ENCODE data around the gene ITIH1. TPM values are rescaled to one million over a fixed set of nuclear protein-coding genes. Genes with fewer than 3 reads are reported as not detected.

Gene ITIH1
- total and polyA plus RNA-seq, 11 donors = 0.04 to 0.23 (median 0.21) TPM; not detected in 8

DNA sequence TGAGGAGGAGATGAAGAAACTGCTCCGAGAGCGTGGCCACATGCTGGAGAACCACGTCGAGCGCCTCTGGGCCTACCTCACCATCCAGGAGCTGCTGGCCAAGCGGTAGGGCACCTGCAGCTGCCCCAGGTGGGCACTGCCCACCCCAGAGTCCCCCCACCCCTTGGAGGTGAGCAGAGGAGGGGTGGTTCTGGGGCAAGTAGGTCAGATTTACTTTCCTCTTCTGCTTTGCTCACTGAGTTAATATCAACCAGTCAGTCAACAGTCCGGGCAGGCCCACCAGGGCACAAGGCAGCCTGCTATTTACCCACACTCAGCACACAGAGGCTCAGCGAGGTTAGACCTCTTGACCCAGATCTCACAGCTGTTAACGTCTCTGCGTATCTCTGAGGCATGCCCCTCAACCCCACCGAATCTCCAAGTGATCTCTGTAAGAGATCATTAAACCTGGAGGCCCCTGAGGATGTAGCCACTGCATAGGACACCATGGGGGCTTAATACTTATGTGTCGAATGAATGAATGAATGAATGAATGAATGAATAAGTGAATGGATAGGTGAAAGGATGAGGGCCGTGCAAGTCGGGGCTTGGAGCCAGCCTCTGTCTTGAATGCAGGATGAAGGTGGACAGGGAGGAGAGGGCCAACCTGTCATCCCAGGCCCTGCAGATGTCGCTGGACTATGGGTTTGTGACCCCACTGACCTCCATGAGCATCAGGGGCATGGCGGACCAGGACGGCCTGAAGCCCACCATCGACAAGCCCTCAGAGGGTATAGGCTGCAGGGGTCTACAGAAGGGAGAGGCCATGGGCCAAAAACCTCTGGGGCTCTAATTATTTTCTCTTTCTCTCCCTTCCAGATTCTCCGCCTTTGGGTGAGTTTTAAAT is 9.2 kb downstream of the ITIH1 start:
- H3K27me3 ChIP-seq = peaks cover 0 to 2% (median 0%) of the 10 kb centered on the region in 9 donors
- H3K4me1 ChIP-seq = no peaks in the 10 kb centered on the region
- intact Hi-C loops (cut with DNase I) = no loop called here
- 85 to 90% (median 88%) methylated on average over 19 of the region's 19 CpGs for WGBS, 4 donors
- peak in 3 of 5 donors; percentile 2 to 49 (median 17) for DNase-seq
- no peaks in the 10 kb centered on the region for H3K36me3 ChIP-seq
- no peak for ATAC-seq
- TF ChIP-seq, protein P1, sequence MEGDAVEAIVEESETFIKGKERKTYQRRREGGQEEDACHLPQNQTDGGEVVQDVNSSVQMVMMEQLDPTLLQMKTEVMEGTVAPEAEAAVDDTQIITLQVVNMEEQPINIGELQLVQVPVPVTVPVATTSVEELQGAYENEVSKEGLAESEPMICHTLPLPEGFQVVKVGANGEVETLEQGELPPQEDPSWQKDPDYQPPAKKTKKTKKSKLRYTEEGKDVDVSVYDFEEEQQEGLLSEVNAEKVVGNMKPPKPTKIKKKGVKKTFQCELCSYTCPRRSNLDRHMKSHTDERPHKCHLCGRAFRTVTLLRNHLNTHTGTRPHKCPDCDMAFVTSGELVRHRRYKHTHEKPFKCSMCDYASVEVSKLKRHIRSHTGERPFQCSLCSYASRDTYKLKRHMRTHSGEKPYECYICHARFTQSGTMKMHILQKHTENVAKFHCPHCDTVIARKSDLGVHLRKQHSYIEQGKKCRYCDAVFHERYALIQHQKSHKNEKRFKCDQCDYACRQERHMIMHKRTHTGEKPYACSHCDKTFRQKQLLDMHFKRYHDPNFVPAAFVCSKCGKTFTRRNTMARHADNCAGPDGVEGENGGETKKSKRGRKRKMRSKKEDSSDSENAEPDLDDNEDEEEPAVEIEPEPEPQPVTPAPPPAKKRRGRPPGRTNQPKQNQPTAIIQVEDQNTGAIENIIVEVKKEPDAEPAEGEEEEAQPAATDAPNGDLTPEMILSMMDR (IDR thresholded peaks at IDR 0.05) = no peak
- no peak for TF ChIP-seq POLR2A (IDR thresholded peaks at IDR 0.05)
- no peak overlapping the region for H3K27ac ChIP-seq
- no peaks in the 10 kb centered on the region for H3K9me3 ChIP-seq
- no peak overlapping the region for H3K4me3 ChIP-seq

DNA sequence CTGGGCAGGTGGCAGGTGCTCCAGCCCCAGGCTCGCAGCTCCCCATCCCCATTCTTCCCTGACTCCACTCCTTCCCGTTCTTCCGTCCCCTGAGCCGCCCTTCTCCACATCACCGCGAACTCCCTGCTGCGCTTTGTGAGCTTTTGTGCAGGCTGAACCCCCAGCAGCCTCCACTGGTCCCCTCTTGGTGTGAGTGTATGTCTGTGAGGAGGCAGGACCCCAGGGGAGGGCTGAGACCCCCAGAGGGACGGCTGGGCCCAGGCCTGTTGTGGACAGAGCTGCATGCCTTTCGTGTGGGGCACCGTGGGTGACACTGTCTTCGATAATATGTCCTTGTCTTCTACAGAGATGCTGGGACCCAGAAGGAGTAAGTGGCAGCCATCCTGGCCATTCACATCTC is 9.8 kb downstream of the ITIH1 start:
- Histone ChIP-seq H3K4me3 (no peak overlapping the region), H3K4me1 (no peaks in the 10 kb centered on the region), H3K36me3 (no peaks in the 10 kb centered on the region), H3K27me3 (no peaks in the 10 kb centered on the region), H3K9me3 (no peaks in the 10 kb centered on the region), H3K27ac (no peak overlapping the region)
- intact Hi-C loops (cut with DNase I) = no loop called here
- TF ChIP-seq POLR2A (IDR thresholded peaks at IDR 0.05) = no peak
- TF ChIP-seq, protein P1 (IDR thresholded peaks at IDR 0.05) = no peak
- 82 to 90% (median 88%) methylated on average over 10 to 11 of the region's 11 CpGs for WGBS, 4 donors
- ATAC-seq (no peak), DNase-seq (peak in 3 of 5 donors; percentile 10 to 53 (median 18))

DNA sequence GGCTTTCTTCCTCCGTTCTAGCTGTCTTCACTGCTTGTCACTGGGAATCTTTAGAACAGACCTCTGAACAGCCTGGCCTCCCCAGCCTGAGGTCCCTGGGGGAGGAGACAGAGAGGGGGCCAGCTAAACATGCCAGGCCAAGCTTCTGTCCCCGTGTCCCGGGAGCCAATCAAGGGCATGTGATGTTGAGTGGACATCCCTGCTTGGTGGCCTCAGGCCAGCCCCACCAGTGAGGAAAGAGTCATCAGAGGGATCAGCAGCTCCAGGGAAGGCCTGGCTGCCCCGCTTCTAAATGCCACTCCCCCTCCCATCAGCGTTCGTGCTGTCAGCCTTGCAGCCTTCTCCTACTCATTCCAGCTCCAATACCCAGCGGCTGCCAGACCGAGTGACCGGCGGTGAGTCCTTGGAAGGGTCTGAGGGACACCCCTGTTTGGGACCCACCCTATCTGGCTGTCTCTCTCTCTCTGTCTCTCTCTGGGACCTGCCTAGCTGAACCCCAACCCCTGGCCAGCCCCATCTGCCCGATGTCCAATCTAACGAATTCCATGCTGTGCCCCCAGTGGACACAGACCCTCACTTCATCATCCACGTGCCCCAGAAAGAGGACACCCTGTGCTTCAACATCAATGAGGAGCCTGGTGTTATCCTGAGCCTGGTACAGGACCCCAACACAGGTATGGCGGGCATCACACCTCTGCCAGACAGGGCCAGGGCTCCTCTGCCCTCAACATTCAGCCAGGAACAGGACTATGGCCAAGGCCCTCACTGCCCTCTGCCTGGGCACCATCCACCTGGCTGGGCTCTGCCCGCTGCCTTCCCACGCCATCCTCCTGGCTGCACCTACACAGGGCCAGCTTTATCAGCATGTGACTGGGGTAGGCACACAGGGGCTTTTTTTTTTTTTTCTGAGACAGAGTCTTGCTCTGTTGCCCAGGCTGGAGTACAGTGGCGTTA is 10.6 kb downstream of the ITIH1 start:
- H3K9me3 ChIP-seq = no peaks in the 10 kb centered on the region
- H3K4me3 ChIP-seq = no peak overlapping the region
- H3K27me3 ChIP-seq = no peaks in the 10 kb centered on the region
- no peak overlapping the region for H3K27ac ChIP-seq
- 64 to 71% (median 65%) methylated on average over 17 of the region's 17 CpGs for WGBS, 4 donors
- peak in 3 of 5 donors; percentile 22 to 32 (median 24) for DNase-seq
- intact Hi-C loops (cut with DNase I) = no loop called here
- ATAC-seq = peak in 1 of 4 donors; percentile 23
- no peaks in the 10 kb centered on the region for H3K36me3 ChIP-seq
- TF ChIP-seq POLR2A (IDR thresholded peaks at IDR 0.05) = no peak
- TF ChIP-seq, protein P1 (IDR thresholded peaks at IDR 0.05) = no peak
- no peaks in the 10 kb centered on the region for H3K4me1 ChIP-seq
